ENCODE data around the gene LRRC3B.

The LRRC3B gene

GRCh38 chr3:26621906-26622620 lies 509 bp upstream of the LRRC3B start:
- peaks cover 7% of the 10 kb centered on the region for H3K4me1 ChIP-seq (ENCODE audit: insufficient read depth, insufficient read length)
- no peaks in the 10 kb centered on the region for H3K9me3 ChIP-seq (ENCODE audit: insufficient read depth, low read length)
- H3K27me3 ChIP-seq (ENCODE audit: insufficient read depth, insufficient read length) = peaks cover 64% of the 10 kb centered on the region
- H3K9ac ChIP-seq (ENCODE audit: insufficient read length, low read depth) = peak overlapping the region; percentile 43
- TF ChIP-seq YY1 (IDR thresholded peaks at IDR 0.05; ENCODE audit: insufficient read depth, insufficient read length) (no peak), SUZ12 (IDR thresholded peaks at IDR 0.05; ENCODE audit: extremely low read depth, insufficient read depth, insufficient read length) (no peak), ZNF274 (IDR thresholded peaks at IDR 0.05; ENCODE audit: low read depth, low read length) (no peak)
- DNase-seq (ENCODE audit: low read depth, low spot score) = no peak
- H3K36me3 ChIP-seq (ENCODE audit: insufficient read depth, insufficient read length, low read length) = no peaks in the 10 kb centered on the region
- H3K4me3 ChIP-seq (ENCODE audit: insufficient read length, low read depth) = peak overlapping the region; percentile 72

DNA sequence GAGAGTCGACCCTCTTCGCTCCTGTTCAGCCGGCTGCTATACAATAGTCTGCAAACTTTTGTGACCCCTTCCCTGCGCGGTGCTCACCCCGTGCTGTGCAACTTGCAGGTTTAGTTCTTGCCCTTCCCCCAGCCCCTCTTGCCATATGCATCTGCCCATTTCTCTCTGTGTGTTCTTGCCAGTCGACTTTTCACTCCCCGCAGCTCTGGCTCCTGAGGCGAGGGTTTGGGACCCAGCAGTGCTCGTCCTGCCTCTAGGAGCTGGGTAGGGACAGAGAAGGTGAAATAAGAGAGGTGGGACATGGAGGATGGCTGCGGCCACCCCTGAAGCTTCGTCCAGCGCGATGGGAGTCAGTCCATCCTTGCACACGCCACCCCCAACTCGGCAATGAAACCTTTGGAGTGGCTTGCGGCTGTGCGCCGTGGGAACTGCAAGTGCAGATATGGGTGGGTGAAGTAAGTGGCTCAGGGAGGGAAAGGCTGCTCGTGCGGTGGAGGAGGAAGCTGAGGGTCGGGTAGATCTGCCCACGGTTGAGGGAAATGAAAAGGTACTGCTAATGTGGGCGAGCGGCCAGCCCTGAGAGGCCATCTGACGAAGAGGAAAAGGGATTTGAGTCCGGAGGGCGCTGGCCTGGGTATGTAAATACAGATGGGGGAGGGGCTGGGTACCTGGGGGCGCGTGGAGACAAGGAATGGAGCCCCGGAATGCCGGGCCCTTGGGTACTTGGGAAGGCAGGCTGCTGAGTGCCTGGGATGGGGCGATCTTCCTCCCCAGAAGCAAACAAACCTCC lies 1.0 kb downstream of the LRRC3B start:
- Histone ChIP-seq H3K36me3 (ENCODE audit: insufficient read depth, insufficient read length, low read length) (no peaks in the 10 kb centered on the region), H3K4me3 (ENCODE audit: insufficient read length, low read depth) (peak overlapping the region; percentile 72), H3K9me3 (ENCODE audit: insufficient read depth, low read length) (no peaks in the 10 kb centered on the region), H3K9ac (ENCODE audit: insufficient read length, low read depth) (peak overlapping the region; percentile 74), H3K27me3 (ENCODE audit: insufficient read depth, insufficient read length) (peaks cover 68% of the 10 kb centered on the region), H3K4me1 (ENCODE audit: insufficient read depth, insufficient read length) (peaks cover 7% of the 10 kb centered on the region)
- peak; percentile 23 for TF ChIP-seq SUZ12 (IDR thresholded peaks at IDR 0.05; ENCODE audit: extremely low read depth, insufficient read depth, insufficient read length)
- no peak for TF ChIP-seq ZNF274 (IDR thresholded peaks at IDR 0.05; ENCODE audit: low read depth, low read length)
- no peak for TF ChIP-seq YY1 (IDR thresholded peaks at IDR 0.05; ENCODE audit: insufficient read depth, insufficient read length)
- no peak for DNase-seq (ENCODE audit: low read depth, low spot score)

DNA sequence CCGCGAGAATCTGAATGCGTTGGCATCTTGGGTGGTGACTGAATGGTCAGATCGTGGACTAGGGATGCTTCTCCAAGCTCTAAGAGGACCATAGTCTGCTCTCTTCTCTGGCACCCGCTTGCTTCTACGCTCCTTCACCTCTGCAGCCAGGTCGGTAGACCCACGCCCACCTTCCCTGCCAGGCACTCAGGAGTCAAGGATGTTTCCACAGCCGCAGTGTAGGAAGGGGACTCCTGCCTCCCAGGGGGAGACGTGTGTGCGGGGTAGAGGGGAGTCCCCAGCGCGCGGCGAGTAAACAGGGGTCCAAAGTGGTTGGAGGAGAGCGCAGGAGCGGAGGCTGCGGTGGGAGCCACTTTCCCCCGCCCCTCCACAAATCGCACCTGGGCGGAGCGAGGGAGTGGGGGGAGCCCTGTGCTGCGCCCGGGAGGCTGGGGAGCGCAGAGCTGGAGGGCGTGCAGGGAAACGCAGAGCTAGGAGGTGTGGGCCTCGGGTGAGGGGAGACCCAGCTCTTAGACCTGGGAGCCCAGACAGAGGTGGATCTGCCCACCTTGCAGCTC lies 1.7 kb downstream of the LRRC3B start:
- TF ChIP-seq SUZ12 (IDR thresholded peaks at IDR 0.05; ENCODE audit: extremely low read depth, insufficient read depth, insufficient read length) (no peak), ZNF274 (IDR thresholded peaks at IDR 0.05; ENCODE audit: low read depth, low read length) (no peak), YY1 (IDR thresholded peaks at IDR 0.05; ENCODE audit: insufficient read depth, insufficient read length) (no peak)
- Histone ChIP-seq H3K27me3 (ENCODE audit: insufficient read depth, insufficient read length) (peaks cover 68% of the 10 kb centered on the region), H3K9ac (ENCODE audit: insufficient read length, low read depth) (peak overlapping the region; percentile 74), H3K9me3 (ENCODE audit: insufficient read depth, low read length) (no peaks in the 10 kb centered on the region), H3K4me1 (ENCODE audit: insufficient read depth, insufficient read length) (peaks cover 7% of the 10 kb centered on the region), H3K4me3 (ENCODE audit: insufficient read length, low read depth) (peak overlapping the region; percentile 72), H3K36me3 (ENCODE audit: insufficient read depth, insufficient read length, low read length) (no peaks in the 10 kb centered on the region)
- no peak for DNase-seq (ENCODE audit: low read depth, low spot score)

DNA sequence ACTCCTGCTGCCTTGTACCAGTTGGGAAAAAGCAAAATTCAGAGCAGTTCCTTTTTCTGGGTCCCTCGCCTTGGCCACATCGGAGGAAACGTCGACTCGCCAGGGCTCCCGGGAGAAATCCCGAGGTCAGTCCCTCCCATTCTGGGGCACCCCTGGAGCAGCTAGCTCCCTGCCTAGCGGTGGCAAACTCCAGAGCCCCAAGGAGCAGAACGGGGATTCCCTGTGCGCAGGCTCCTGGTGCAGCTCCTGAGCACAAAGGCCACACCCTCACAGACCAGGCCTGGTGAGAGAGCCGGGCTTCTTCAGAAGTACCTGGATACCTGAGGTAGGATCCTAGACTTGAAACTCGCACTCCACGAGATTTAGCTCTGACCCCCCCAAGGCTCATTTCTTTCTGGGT lies 2.6 kb downstream of the LRRC3B start:
- Histone ChIP-seq H3K9me3 (ENCODE audit: insufficient read depth, low read length) (no peaks in the 10 kb centered on the region), H3K9ac (ENCODE audit: insufficient read length, low read depth) (no peak overlapping the region), H3K4me3 (ENCODE audit: insufficient read length, low read depth) (no peak overlapping the region), H3K36me3 (ENCODE audit: insufficient read depth, insufficient read length, low read length) (no peaks in the 10 kb centered on the region), H3K4me1 (ENCODE audit: insufficient read depth, insufficient read length) (peaks cover 7% of the 10 kb centered on the region), H3K27me3 (ENCODE audit: insufficient read depth, insufficient read length) (peaks cover 68% of the 10 kb centered on the region)
- no peak for DNase-seq (ENCODE audit: low read depth, low spot score)
- TF ChIP-seq SUZ12 (IDR thresholded peaks at IDR 0.05; ENCODE audit: extremely low read depth, insufficient read depth, insufficient read length) (no peak), YY1 (IDR thresholded peaks at IDR 0.05; ENCODE audit: insufficient read depth, insufficient read length) (no peak), ZNF274 (IDR thresholded peaks at IDR 0.05; ENCODE audit: low read depth, low read length) (no peak)

DNA sequence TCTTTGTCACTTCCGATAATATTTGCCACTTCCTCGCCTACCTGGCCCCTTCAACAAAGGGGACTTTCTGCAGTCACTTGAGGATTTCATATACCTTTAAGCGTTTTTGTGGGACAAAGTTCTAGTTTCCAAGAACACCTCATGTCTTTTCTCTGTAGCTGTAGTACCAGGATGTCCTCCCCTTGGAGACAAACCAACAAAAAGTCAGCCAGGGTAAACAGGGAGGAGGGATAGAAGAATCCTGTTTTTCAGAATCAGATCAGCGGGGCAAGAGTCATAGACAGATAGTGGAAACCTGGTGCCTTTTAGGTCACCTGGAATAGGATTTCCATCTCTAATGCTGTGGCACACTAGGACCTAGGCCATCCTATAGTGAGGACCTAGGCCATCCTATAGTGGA lies 4.5 kb downstream of the LRRC3B start:
- no peak for DNase-seq (ENCODE audit: low read depth, low spot score)
- peaks cover 7% of the 10 kb centered on the region for H3K4me1 ChIP-seq (ENCODE audit: insufficient read depth, insufficient read length)
- no peak for TF ChIP-seq SUZ12 (IDR thresholded peaks at IDR 0.05; ENCODE audit: extremely low read depth, insufficient read depth, insufficient read length)
- TF ChIP-seq YY1 (IDR thresholded peaks at IDR 0.05; ENCODE audit: insufficient read depth, insufficient read length) = no peak
- TF ChIP-seq ZNF274 (IDR thresholded peaks at IDR 0.05; ENCODE audit: low read depth, low read length) = no peak
- no peak overlapping the region for H3K9ac ChIP-seq (ENCODE audit: insufficient read length, low read depth)
- no peak overlapping the region for H3K4me3 ChIP-seq (ENCODE audit: insufficient read length, low read depth)
- peaks cover 49% of the 10 kb centered on the region for H3K27me3 ChIP-seq (ENCODE audit: insufficient read depth, insufficient read length)
- no peaks in the 10 kb centered on the region for H3K9me3 ChIP-seq (ENCODE audit: insufficient read depth, low read length)
- no peaks in the 10 kb centered on the region for H3K36me3 ChIP-seq (ENCODE audit: insufficient read depth, insufficient read length, low read length)

DNA sequence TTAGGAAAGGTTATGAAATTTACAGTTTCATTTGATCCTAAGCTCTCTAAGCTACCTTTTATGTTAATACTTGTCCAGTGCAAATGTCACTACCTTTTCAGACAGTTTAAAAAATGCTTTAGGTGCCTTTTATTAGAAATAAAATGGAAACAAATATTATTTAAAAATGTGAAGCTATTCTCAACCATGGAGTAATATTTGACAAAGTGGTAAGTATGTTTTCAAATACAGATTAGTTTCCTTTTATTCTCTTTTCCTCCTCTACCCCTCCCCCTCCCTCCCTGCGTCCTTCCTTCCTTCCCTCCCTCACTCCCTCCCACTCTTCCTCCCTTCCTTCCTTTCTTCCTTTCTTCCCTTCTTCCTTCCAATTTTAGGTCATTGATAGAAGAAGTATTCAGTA lies 6.3 kb downstream of the LRRC3B start:
- DNase-seq (ENCODE audit: low read depth, low spot score) = no peak
- Histone ChIP-seq H3K4me3 (ENCODE audit: insufficient read length, low read depth) (no peak overlapping the region), H3K4me1 (ENCODE audit: insufficient read depth, insufficient read length) (no peaks in the 10 kb centered on the region), H3K36me3 (ENCODE audit: insufficient read depth, insufficient read length, low read length) (no peaks in the 10 kb centered on the region), H3K9ac (ENCODE audit: insufficient read length, low read depth) (no peak overlapping the region), H3K9me3 (ENCODE audit: insufficient read depth, low read length) (no peaks in the 10 kb centered on the region), H3K27me3 (ENCODE audit: insufficient read depth, insufficient read length) (peaks cover 30% of the 10 kb centered on the region)
- TF ChIP-seq YY1 (IDR thresholded peaks at IDR 0.05; ENCODE audit: insufficient read depth, insufficient read length) (no peak), SUZ12 (IDR thresholded peaks at IDR 0.05; ENCODE audit: extremely low read depth, insufficient read depth, insufficient read length) (no peak), ZNF274 (IDR thresholded peaks at IDR 0.05; ENCODE audit: low read depth, low read length) (no peak)

Measured in NT2/D1 (cell line).